Measurements from ENCODE around the gene COBL. TPM values are rescaled to one million over a fixed set of nuclear protein-coding genes. Genes with fewer than 3 reads are reported as not detected.

Gene COBL
- total and polyA plus RNA-seq, 10 of the 15 experiments (the other 5 are each of a cell fraction or from before 2014, with no cell fraction given) = 0.21 TPM; not detected in 9

DNA sequence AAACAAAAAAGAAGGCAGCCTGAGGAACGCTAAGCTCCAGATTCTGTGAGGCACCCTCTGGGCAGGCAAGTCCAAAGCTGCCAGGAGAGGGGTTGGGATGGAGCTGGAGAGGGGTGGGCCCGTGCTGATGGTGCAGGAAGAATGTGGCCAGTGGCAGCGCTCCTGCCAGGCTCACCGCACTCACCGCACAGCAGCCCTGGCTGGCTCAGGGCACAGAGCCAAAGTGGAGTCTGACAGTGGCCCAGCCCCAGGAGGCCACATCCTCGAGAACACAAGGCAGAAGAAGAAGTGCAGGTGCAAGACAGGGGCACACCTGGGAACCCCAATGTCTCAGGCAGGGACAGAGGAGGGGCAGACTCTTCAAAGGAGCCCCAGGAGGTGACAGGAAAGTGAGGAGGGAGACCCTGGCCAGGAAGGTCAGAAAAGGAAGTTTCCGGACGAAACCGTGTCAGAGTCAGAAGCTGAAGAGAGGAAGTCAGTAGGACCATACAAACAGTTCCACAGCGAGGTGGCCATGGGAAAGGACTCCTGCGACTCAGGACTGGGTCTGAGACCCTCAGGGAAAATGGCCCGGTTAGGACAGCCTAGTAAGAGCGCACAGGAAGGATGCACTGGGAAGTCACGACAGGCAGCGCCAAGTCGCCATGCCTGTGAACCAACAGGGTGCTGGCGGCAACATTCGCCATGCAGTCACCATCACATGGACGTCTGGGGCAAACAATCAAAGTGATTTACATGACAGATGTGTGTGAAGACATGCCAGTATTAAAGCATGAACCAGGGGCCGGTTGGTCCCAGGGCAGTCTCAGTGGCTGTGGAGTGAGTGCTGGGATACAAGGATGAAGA is 54.4 kb downstream of the COBL start:
- Histone ChIP-seq H3K36me3 (ENCODE audit: control insufficient read depth in 2 of 2, insufficient read depth in 2 of 2, low read length in 1 of 2) (no peaks in the 10 kb centered on the region), H3K27ac (ENCODE audit: control insufficient read depth, insufficient read depth) (no peak overlapping the region), H3K27me3 (replicated peaks in 1 of 2; ENCODE audit: control insufficient read depth in 2 of 2, insufficient read depth in 2 of 2, low read length in 1 of 2) (no peaks in the 10 kb centered on the region; a peak in 1 of 4 replicates), H4K20me1 (ENCODE audit: control insufficient read depth, insufficient read depth) (no peaks in the 10 kb centered on the region), H3K79me2 (ENCODE audit: control insufficient read depth, insufficient read depth, low read length) (no peaks in the 10 kb centered on the region), H3K4me1 (ENCODE audit: control insufficient read depth, insufficient read depth, low read length) (no peaks in the 10 kb centered on the region), H3K9ac (ENCODE audit: control insufficient read depth, insufficient read depth, low read length) (no peak overlapping the region), H3K4me3 (no peak overlapping the region), H3K4me2 (ENCODE audit: control insufficient read depth, insufficient read depth) (no peak overlapping the region), H3K9me3 (replicated peaks; ENCODE audit: control insufficient read depth, insufficient read depth, low read length) (no peaks in the 10 kb centered on the region), H2AFZ (ENCODE audit: control insufficient read depth, low read depth, low read length) (no peak overlapping the region)
- ChIA-PET SMC1A (ENCODE audit: uncharacterized antibody, unreplicated experiment) (no interaction called here), POLR2A (no interaction called here), CTCF (no interaction called here), RAD21 (ENCODE audit: unreplicated experiment) (no interaction called here)
- intact Hi-C loops (cut with micrococcal nuclease; ENCODE audit: unreplicated experiment) = no loop called here
- 50% methylated on average over 19 of the region's 20 CpGs for WGBS (ENCODE audit: insufficient coverage, insufficient replicate concordance, low lambda C conversion rate, missing lambda C conversion rate)
- in situ Hi-C loops (cut with MboI) = no loop called here
- no TSS peak for BruUV-seq (replicated peaks)
- no peak for DNase-seq (ENCODE audit: low read depth, low spot score)
- TF ChIP-seq, protein P1, sequence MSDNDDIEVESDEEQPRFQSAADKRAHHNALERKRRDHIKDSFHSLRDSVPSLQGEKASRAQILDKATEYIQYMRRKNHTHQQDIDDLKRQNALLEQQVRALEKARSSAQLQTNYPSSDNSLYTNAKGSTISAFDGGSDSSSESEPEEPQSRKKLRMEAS (IDR thresholded peaks at IDR 0.05; ENCODE audit: low read depth, low read length) = no peak
- TF ChIP-seq BMI1 (IDR thresholded peaks at IDR 0.05; ENCODE audit: borderline replicate concordance) = no peak
- no peak for TF ChIP-seq RAD51 (IDR thresholded peaks at IDR 0.05)
- no peak for TF ChIP-seq SPI1 (IDR thresholded peaks at IDR 0.05; ENCODE audit: borderline replicate concordance, insufficient read depth, low read depth, low read length)
- TF ChIP-seq, protein P2, sequence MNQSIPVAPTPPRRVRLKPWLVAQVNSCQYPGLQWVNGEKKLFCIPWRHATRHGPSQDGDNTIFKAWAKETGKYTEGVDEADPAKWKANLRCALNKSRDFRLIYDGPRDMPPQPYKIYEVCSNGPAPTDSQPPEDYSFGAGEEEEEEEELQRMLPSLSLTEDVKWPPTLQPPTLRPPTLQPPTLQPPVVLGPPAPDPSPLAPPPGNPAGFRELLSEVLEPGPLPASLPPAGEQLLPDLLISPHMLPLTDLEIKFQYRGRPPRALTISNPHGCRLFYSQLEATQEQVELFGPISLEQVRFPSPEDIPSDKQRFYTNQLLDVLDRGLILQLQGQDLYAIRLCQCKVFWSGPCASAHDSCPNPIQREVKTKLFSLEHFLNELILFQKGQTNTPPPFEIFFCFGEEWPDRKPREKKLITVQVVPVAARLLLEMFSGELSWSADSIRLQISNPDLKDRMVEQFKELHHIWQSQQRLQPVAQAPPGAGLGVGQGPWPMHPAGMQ (IDR thresholded peaks at IDR 0.05; ENCODE audit: borderline replicate concordance) = no peak
- no peak for TF ChIP-seq POLR2AphosphoS5 (IDR thresholded peaks at IDR 0.05; ENCODE audit: low read length)
- TF ChIP-seq, protein P3, sequence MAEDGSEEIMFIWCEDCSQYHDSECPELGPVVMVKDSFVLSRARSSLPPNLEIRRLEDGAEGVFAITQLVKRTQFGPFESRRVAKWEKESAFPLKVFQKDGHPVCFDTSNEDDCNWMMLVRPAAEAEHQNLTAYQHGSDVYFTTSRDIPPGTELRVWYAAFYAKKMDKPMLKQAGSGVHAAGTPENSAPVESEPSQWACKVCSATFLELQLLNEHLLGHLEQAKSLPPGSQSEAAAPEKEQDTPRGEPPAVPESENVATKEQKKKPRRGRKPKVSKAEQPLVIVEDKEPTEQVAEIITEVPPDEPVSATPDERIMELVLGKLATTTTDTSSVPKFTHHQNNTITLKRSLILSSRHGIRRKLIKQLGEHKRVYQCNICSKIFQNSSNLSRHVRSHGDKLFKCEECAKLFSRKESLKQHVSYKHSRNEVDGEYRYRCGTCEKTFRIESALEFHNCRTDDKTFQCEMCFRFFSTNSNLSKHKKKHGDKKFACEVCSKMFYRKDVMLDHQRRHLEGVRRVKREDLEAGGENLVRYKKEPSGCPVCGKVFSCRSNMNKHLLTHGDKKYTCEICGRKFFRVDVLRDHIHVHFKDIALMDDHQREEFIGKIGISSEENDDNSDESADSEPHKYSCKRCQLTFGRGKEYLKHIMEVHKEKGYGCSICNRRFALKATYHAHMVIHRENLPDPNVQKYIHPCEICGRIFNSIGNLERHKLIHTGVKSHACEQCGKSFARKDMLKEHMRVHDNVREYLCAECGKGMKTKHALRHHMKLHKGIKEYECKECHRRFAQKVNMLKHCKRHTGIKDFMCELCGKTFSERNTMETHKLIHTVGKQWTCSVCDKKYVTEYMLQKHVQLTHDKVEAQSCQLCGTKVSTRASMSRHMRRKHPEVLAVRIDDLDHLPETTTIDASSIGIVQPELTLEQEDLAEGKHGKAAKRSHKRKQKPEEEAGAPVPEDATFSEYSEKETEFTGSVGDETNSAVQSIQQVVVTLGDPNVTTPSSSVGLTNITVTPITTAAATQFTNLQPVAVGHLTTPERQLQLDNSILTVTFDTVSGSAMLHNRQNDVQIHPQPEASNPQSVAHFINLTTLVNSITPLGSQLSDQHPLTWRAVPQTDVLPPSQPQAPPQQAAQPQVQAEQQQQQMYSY (CRISPR knock-in tag; IDR thresholded peaks at IDR 0.05) = no peak
- no peak for TF ChIP-seq SMARCA5 (IDR thresholded peaks at IDR 0.05)
- no peak for TF ChIP-seq EED (IDR thresholded peaks at IDR 0.05; ENCODE audit: low read depth)
- TF ChIP-seq, protein P4, sequence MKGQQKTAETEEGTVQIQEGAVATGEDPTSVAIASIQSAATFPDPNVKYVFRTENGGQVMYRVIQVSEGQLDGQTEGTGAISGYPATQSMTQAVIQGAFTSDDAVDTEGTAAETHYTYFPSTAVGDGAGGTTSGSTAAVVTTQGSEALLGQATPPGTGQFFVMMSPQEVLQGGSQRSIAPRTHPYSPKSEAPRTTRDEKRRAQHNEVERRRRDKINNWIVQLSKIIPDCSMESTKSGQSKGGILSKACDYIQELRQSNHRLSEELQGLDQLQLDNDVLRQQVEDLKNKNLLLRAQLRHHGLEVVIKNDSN (IDR thresholded peaks at IDR 0.05; ENCODE audit: borderline replicate concordance, extremely low read length, insufficient read depth, low read depth, low read length) = no peak
- no peak for TF ChIP-seq ZNF384 (IDR thresholded peaks at IDR 0.05; ENCODE audit: borderline replicate concordance, low read depth, low read length)
- no peak for TF ChIP-seq NFXL1 (IDR thresholded peaks at IDR 0.05; ENCODE audit: borderline replicate concordance)
- TF ChIP-seq FOXM1 (IDR thresholded peaks at IDR 0.05; ENCODE audit: low read depth, low read length) = no peak
- TF ChIP-seq RB1 (IDR thresholded peaks at IDR 0.05; ENCODE audit: borderline replicate concordance) = no peak
- FAIRE-seq = no peak
- no peak for ATAC-seq

All from GM12878 (cell line).